ENCODE results near the gene PPARGC1A.
A peak's percentile ranks its signal among the peaks of the same experiment; 100 is the strongest.

PPARGC1A gene

DNA sequence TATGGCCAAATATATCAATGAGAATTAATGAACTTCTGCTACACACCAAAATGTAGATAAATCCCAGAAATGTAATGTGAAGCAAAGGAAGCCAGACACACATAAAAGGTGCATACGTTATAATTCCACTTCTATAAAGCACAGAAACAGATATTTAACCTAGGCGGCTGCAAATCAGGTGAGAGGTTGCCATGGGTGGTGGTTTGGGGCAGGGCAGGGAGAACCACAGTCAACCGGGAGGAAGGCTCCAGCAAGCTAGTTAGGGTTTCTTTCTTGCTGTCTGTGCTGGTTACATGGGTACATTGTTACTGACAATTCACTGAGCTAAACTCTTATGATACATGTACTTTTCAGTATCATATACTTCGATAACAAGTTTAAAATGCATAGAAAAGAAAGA lies 9.7 kb upstream of the PPARGC1A start:
- no peak overlapping the region for H3K4me3 ChIP-seq (ENCODE audit: low read depth, low read length)
- TF ChIP-seq, protein P1, sequence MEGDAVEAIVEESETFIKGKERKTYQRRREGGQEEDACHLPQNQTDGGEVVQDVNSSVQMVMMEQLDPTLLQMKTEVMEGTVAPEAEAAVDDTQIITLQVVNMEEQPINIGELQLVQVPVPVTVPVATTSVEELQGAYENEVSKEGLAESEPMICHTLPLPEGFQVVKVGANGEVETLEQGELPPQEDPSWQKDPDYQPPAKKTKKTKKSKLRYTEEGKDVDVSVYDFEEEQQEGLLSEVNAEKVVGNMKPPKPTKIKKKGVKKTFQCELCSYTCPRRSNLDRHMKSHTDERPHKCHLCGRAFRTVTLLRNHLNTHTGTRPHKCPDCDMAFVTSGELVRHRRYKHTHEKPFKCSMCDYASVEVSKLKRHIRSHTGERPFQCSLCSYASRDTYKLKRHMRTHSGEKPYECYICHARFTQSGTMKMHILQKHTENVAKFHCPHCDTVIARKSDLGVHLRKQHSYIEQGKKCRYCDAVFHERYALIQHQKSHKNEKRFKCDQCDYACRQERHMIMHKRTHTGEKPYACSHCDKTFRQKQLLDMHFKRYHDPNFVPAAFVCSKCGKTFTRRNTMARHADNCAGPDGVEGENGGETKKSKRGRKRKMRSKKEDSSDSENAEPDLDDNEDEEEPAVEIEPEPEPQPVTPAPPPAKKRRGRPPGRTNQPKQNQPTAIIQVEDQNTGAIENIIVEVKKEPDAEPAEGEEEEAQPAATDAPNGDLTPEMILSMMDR (IDR thresholded peaks at IDR 0.05; ENCODE audit: low read depth, low read length): no peak

DNA sequence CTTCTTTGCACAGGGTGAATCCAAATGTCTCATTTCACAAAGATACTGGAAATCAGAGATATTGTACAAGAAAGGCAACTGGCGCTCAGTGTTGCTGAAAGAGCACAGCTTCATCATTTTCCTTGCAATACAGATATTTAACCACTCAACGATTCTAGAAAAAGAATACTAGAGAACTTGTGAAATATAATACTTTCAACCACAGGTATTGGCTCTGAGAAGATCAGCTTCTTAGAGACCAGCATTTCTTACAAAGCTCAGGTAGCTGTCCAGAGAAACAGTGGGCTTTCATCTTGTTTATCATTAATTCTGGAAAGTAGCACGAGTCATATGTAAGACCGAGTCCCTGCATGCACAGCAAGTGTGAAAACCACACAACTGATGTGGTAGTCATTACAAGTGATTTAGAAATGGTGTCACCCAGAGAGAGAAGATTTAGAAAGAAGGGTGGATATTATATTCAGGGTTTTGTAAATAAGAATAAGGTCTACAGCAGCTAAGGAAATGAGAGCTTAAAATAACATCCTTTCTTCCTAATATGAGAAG lies 7.8 kb upstream of the PPARGC1A start:
- TF ChIP-seq, protein P1 (IDR thresholded peaks at IDR 0.05; ENCODE audit: low read depth, low read length): no peak
- no peak overlapping the region for H3K4me3 ChIP-seq (ENCODE audit: low read depth, low read length)

DNA sequence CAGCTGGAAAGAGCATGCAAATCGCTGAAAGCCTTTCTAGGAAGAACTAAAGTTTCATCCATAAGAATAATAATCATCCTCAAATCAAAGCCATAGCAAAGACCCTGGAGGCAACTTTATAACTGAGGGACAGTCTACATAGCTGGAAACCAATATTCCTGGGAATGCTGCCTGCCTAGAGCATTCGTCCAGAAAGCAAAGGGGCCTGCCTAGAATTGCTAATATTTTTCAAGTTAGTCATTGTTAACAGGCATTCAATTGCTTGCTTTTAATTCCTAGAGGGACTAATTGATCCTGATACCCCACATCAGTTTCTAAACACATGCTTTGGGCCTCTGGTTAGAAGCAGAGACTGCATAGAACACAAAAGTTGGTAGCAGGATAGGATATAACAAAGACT lies 4.2 kb upstream of the PPARGC1A start:
- TF ChIP-seq, protein P1 (IDR thresholded peaks at IDR 0.05; ENCODE audit: low read depth, low read length): no peak
- H3K4me3 ChIP-seq (ENCODE audit: low read depth, low read length): no peak overlapping the region

DNA sequence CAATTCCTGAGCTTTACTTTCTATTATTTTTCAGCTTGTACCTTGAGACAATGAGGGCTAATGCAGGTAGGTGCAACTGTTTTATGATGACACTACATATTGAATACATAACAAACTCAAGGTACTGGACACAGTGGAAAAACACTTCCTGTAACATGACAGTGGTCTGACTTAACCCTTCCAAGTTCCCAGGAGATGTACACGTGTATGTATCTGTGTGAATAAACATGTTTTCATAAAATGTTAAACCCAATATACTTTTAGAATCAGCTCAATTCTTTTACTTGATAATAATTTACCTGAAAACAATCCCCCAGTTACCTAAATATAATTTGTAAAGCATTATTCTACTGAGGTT lies 1.2 kb upstream of the PPARGC1A start:
- no peak overlapping the region for H3K4me3 ChIP-seq (ENCODE audit: low read depth, low read length)
- TF ChIP-seq, protein P1 (IDR thresholded peaks at IDR 0.05; ENCODE audit: low read depth, low read length): no peak

DNA sequence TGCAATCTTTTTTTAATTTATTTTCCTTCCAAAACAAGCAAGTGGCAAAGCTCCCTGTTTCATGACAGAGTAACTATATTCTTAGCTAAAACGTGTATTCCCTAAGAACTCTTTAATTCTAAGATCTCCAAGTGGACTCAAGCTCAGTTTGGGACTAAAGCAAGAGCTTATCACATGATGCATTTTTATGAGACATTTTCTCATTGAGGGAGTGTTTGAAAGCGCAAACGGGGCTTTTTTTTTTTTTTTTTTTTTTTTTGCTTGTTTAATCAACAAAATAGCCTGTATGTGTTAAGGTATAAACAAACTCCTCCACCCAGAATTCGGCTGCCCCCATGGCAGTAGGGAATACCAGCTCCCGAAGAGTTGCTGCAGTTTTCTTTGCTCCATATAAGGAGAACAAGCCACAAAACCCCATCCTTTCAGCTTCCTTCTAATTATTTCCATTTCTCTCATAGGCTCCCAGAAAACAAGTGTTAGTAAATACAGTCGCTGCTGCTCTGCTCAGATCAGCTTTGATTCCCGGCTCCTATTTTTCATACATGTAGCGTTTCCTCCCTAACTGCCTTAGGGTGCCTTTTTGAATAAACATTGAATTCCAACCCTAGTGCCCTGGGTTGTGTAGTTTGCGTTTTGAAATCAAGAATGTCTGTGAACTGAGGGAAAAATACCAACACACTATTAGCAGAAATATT lies 669 bp upstream of the PPARGC1A start:
- TF ChIP-seq, protein P1 (IDR thresholded peaks at IDR 0.05; ENCODE audit: low read depth, low read length): no peak
- peak overlapping the region; percentile 59 for H3K4me3 ChIP-seq (ENCODE audit: low read depth, low read length)

DNA sequence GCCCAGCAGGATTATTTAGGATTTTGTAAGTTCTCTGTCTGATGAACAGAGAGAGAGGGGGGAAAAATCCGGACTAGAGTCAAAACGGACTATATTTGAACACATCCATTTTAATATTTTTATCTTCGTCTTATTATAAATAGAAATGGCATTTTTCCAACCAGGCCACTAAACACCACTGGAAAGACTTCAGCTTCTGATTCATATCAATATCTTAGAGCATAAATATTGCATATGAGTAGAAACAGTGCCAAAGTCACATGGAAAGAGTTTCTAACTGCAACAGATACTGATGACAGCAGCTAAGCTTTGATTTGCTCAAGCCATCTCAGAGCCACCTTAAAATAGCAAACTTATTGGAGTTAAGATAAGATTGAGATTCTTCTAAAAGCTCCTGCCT lies 456 bp downstream of the PPARGC1A start:
- TF ChIP-seq, protein P1 (IDR thresholded peaks at IDR 0.05; ENCODE audit: low read depth, low read length): no peak
- peak overlapping the region; percentile 59 for H3K4me3 ChIP-seq (ENCODE audit: low read depth, low read length)

DNA sequence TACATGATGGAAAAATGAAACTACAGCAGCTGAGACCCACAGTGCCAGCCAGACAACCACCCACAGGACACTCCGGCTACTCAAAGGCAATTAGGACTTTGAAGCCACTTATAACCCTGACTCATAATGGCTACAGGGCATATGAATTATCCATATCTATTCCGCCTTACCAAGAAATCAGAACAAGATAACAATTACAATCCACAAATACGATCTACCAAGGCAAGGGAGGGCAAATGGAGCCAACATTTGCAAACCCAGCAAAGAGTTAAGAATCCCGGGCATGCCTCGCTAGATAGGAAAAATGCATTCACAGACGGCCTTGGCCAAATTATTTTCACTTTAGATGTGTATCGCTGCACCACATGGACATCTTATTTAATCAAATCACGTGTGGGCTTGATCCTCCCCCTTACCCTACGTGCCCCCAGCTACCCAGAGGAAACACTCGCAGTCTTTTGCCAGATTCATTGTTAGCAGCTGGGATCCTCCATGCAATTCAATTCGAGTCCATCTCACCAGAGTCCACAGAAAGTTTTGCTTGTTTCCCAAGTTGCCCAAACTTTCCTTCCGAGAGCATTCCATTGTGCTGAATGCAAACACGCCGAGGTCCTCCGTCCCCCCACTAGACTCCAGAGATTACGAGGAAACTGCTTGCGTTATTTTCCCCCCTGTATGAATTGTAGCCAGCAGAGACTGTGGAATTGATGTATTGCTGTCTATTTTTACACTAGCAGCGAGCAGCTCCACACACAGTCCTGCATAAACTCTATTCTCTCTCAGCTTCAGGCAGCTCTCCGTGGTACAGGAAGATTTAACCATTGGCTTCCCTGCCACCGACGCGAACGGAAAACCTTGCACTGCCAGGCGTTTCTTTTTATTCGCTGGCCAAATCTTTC lies 1.2 kb downstream of the PPARGC1A start:
- H3K4me3 ChIP-seq (ENCODE audit: low read depth, low read length): peak overlapping the region; percentile 59
- TF ChIP-seq, protein P1 (IDR thresholded peaks at IDR 0.05; ENCODE audit: low read depth, low read length): no peak

Data from WI38 (cell line).